PC-9 (cell line): ENCODE results near the gene DRAM2. TPM values are rescaled to one million over a fixed set of nuclear protein-coding genes. Genes with fewer than 3 reads are reported as not detected.

Source experiments
- BruUV-seq: library from RNA; stranded (reverse); fragments of 400-500 nt; replicated peaks from 2 replicates; lab custom pipeline; 2021; lab: Mats Ljungman, UMichigan
- CTCF ChIA-PET: fragments of 300-600 bp; sonication (Branson Sonifier 250); formaldehyde crosslinking; loops from one replicate; lab custom pipeline; 2022; ENCODE audit warnings: antibody characterized with exemption; lab: Charles Lee
- POLR2A ChIA-PET: fragments of 300-600 bp; sonication (Branson Sonifier 250); formaldehyde crosslinking; loops from one replicate; lab custom pipeline; 2022; ENCODE audit warnings: antibody characterized with exemption; ENCODE audit not compliant: unreplicated experiment; lab: Charles Lee
- DNase-seq, 2 experiments: peaks; one replicate each; pipeline versions ENCODE4 v3.0.0 to v3.0.0-alpha.2; 2015 to 2022; ENCODE audit warnings: mixed read lengths in 1 of 2
- H2AFZ ChIP-seq: fragments of 200-600 bp; sonication (generic); 2 replicates; pipeline ENCODE4 v1.8.1; 2017; ENCODE audit warnings: antibody characterized with exemption
- H3F3A ChIP-seq: fragments of 200-600 bp; sonication (generic); 2 replicates; pipeline ENCODE4 v1.8.1; 2017; ENCODE audit warnings: antibody characterized with exemption, mild to moderate bottlenecking, low read depth; ENCODE audit not compliant: insufficient read depth
- H3K27ac ChIP-seq: fragments of 200-600 bp; sonication (generic); 2 replicates; pipeline ENCODE4 v1.6.1; 2016; ENCODE audit warnings: mixed run types
- H3K27me3 ChIP-seq: fragments of 200-600 bp; sonication (generic); 2 replicates; pipeline ENCODE4 v1.6.1; 2016; ENCODE audit warnings: low read depth, mixed run types; ENCODE audit not compliant: insufficient read depth
- H3K36me3 ChIP-seq: fragments of 200-600 bp; sonication (generic); 2 replicates; pipeline ENCODE4 v1.6.1; 2016; ENCODE audit warnings: low read depth, mixed run types
- H3K4me1 ChIP-seq: fragments of 200-600 bp; sonication (generic); replicated peaks from 2 replicates; pipeline ENCODE4 v1.6.1; 2016; ENCODE audit warnings: mixed run types; ENCODE audit not compliant: insufficient read depth
- H3K4me2 ChIP-seq: fragments of 200-600 bp; sonication (generic); 2 replicates; pipeline ENCODE4 v1.6.1; 2017; ENCODE audit warnings: mixed run types
- H3K4me3 ChIP-seq: fragments of 200-600 bp; sonication (generic); 2 replicates; pipeline ENCODE4 v1.6.1; 2016; ENCODE audit warnings: mixed run types
- H3K79me2 ChIP-seq: fragments of 200-600 bp; sonication (generic); 2 replicates; pipeline ENCODE4 v1.6.1; 2017; ENCODE audit warnings: low read depth, mixed run types
- H3K9me2 ChIP-seq: fragments of 200-600 bp; sonication (generic); 2 replicates; pipeline ENCODE4 v1.8.1; 2017; ENCODE audit warnings: mild to moderate bottlenecking; ENCODE audit not compliant: insufficient read depth
- H3K9me3 ChIP-seq: fragments of 200-600 bp; sonication (generic); 2 replicates; pipeline ENCODE4 v1.8.1; 2016; ENCODE audit warnings: low read depth; ENCODE audit not compliant: insufficient read depth
- H4K20me1 ChIP-seq: fragments of 200-600 bp; sonication (generic); 2 replicates; pipeline ENCODE4 v1.8.1; 2017; ENCODE audit not compliant: insufficient read depth
- CTCF ChIP-seq: fragments of 200-600 bp; sonication (generic); conservative IDR thresholded peaks from 2 replicates; pipeline ENCODE4 v1.6.1; 2017; ENCODE audit warnings: mixed run types, antibody characterized with exemption, mild to moderate bottlenecking, moderate library complexity
- EZH2 ChIP-seq: fragments of 200-600 bp; sonication (generic); IDR thresholded peaks from 2 replicates; pipeline ENCODE4 v1.8.0; 2017; ENCODE audit warnings: antibody characterized with exemption, low read depth
- intact Hi-C: fragments of 100-400 bp; cut with micrococcal nuclease; formaldehyde crosslinking; loops from one replicate; pipeline ENCODE4 v1.10.0; 2022; ENCODE audit not compliant: unreplicated experiment
- total RNA-seq: library from RNA; stranded (reverse); gene quantifications from 2 replicates; pipeline ENCODE4 v1.2.3, GENCODE V29; 2021

The DRAM2 gene
- total RNA-seq, 1 experiment from 2014 or later = 37.9 TPM

- Histone ChIP-seq H3K9me3 (no peaks in the 10 kb centered on the region), H3F3A (peaks cover 12% of the 10 kb centered on the region), H3K4me1 (no peaks in the 10 kb centered on the region), H3K9me2 (no peaks in the 10 kb centered on the region), H3K27me3 (no peaks in the 10 kb centered on the region), H3K79me2 (no peaks in the 10 kb centered on the region), H2AFZ (no peak overlapping the region), H4K20me1 (no peaks in the 10 kb centered on the region), H3K4me2 (no peak overlapping the region), H3K27ac (no peak overlapping the region), H3K4me3 (no peak overlapping the region), H3K36me3 (peaks cover 58% of the 10 kb centered on the region)
- intact Hi-C loops = no loop called here
- POLR2A ChIA-PET = no interaction called here
- no peak for DNase-seq
- no TSS peak for BruUV-seq
- TF ChIP-seq CTCF = no peak
- no peak for TF ChIP-seq EZH2
- CTCF ChIA-PET = no interaction called here
Measured at GRCh38 chr1:111182052-111182451, 42.2 kb upstream of the DRAM2 start.

- H3K79me2 ChIP-seq = no peaks in the 10 kb centered on the region
- intact Hi-C loops = no loop called here
- H3K4me1 ChIP-seq = no peaks in the 10 kb centered on the region
- peaks cover 46% of the 10 kb centered on the region for H3K36me3 ChIP-seq
- H3K27me3 ChIP-seq = no peaks in the 10 kb centered on the region
- no peaks in the 10 kb centered on the region for H4K20me1 ChIP-seq
- H2AFZ ChIP-seq = no peak overlapping the region
- H3K9me2 ChIP-seq = no peaks in the 10 kb centered on the region
- TF ChIP-seq CTCF (no peak), EZH2 (no peak)
- no peak overlapping the region for H3K27ac ChIP-seq
- ChIA-PET POLR2A (no interaction called here), CTCF (no interaction called here)
- H3K4me3 ChIP-seq = no peak overlapping the region
- H3K4me2 ChIP-seq = no peak overlapping the region
- H3F3A ChIP-seq = peaks cover 12% of the 10 kb centered on the region
- no peak for DNase-seq
- no TSS peak for BruUV-seq
- H3K9me3 ChIP-seq = no peaks in the 10 kb centered on the region
Measured at GRCh38 chr1:111179968-111180533, 40.2 kb upstream of the DRAM2 start.

DNA sequence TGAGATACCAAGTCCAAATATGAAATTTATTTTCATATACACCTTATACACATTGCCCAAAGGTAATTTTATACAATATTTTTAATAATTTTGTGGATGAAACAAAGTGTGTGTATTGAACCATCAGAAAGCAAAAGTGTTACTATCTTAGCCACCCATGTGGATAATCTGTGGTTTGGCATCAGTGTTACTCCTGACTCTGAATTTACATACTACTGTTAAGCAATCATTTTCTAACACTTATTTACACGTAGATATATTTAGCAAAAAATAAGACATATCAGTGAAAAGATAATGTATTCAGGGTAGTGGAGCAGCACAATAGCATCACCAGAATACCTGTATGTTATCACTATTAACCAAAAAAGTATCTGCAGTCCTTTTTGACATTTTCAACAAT is 36.8 kb upstream of the DRAM2 start:
- BruUV-seq = no TSS peak
- Histone ChIP-seq H3K4me3 (no peak overlapping the region), H3K4me1 (no peaks in the 10 kb centered on the region), H3K27ac (no peak overlapping the region), H3K27me3 (no peaks in the 10 kb centered on the region), H3K4me2 (no peak overlapping the region), H4K20me1 (no peaks in the 10 kb centered on the region), H2AFZ (no peak overlapping the region), H3K9me3 (no peaks in the 10 kb centered on the region), H3K79me2 (no peaks in the 10 kb centered on the region), H3F3A (peaks cover 7% of the 10 kb centered on the region), H3K36me3 (peaks cover 47% of the 10 kb centered on the region), H3K9me2 (no peaks in the 10 kb centered on the region)
- no peak for DNase-seq
- POLR2A ChIA-PET = no interaction called here
- TF ChIP-seq CTCF (no peak), EZH2 (no peak)
- intact Hi-C loops = no loop called here
- CTCF ChIA-PET = no interaction called here
